SH-SY5Y (cell line): Measurements from ENCODE around the gene PRODH2.

ENCODE experiments used
- GATA2 ChIP-seq: IDR thresholded peaks from 2 replicates; pipeline ENCODE4 v1.6.1; 2011; ENCODE audit warnings: mild to moderate bottlenecking, low read depth, low read length
- GATA3 ChIP-seq: IDR thresholded peaks from 2 replicates; pipeline ENCODE4 v1.6.1; 2011; ENCODE audit warnings: low read depth, mild to moderate bottlenecking, low read length, moderate library complexity

DNA sequence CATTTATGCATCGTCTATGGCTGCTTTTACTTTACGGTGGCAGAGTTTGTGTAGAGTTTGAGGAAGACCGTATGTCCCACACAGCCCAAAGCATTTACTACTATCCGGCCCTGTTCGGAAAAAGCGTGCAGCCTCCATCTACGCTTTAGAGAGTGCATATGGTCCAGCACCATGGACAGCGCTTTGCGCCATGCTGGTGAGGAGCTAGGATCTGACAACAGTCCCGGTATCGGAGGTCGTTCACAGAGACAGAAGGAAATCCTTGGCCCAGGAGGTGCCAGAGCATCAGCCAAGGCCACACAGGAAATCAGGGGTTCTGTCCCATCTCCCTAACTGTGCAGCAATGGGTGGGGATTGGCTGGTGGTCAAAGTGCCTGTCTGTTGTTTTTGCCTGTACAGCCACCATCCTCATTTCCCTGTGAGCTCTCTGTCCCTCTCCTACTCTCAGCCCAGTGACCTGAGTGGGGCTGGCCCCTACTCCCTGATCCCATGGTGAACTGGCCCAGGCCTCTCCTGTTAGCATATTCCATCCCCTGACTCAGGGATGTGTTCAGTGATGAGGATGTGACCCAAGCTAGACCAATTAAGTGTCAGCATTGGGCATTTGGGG is 16.2 kb upstream of the PRODH2 start:
- TF ChIP-seq GATA2 = no peak
- no peak for TF ChIP-seq GATA3
